OCI-LY3 (cell line): ENCODE data around the gene PLD2.

Source experiments
- EZH2phosphoT487 ChIP-seq: fragments of 200-600 bp; shearing (Covaris generic); IDR thresholded peaks from 2 replicates; pipeline ENCODE4 v1.6.1; 2018; ENCODE audit warnings: antibody characterized with exemption, mixed run types, low read depth
- TF ChIP-seq, protein P1 (sequence below): fragments of 200-600, 300-600 bp; sonication (generic); IDR thresholded peaks from 2 replicates; pipeline ENCODE4 v1.5.1; 2014; ENCODE audit warnings: antibody characterized with exemption, low read length, low read depth

DNA sequence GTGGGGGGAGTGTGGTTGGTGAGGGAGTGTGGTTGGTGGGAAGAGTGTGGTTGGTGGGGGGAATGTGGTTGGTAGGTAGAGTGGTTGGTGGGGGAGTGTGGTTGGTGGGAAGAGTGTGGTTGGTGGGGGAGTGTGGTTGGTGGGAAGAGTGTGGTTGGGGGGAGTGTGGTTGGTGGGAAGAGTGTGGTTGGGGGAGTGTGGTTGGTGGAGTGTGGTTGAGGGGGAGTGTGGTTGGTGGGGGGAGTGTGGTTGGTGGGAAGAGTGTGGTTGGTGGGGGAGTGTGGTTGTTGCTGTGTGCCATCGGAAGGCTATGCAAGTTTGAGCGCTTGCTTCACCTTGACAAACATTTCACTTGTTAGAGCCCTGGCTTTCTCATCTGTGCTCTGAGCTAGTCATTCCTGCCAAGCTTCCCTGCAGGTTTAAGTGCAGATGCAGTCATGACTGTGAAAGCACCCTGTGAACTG, 46.3 kb downstream of the PLD2 start:
- TF ChIP-seq, protein P1, sequence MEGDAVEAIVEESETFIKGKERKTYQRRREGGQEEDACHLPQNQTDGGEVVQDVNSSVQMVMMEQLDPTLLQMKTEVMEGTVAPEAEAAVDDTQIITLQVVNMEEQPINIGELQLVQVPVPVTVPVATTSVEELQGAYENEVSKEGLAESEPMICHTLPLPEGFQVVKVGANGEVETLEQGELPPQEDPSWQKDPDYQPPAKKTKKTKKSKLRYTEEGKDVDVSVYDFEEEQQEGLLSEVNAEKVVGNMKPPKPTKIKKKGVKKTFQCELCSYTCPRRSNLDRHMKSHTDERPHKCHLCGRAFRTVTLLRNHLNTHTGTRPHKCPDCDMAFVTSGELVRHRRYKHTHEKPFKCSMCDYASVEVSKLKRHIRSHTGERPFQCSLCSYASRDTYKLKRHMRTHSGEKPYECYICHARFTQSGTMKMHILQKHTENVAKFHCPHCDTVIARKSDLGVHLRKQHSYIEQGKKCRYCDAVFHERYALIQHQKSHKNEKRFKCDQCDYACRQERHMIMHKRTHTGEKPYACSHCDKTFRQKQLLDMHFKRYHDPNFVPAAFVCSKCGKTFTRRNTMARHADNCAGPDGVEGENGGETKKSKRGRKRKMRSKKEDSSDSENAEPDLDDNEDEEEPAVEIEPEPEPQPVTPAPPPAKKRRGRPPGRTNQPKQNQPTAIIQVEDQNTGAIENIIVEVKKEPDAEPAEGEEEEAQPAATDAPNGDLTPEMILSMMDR, result no peak
- TF ChIP-seq EZH2phosphoT487, result no peak
